ELR (cell line): ENCODE results near the gene ATF7.
"Not testable (repeated sequence)": the region's sequence is repeated elsewhere in the genome, so short reads cannot be mapped to it uniquely, and the experiment has no call there.

Experiments
- DNase-seq: peaks from one replicate; pipeline ENCODE4 v3.0.0-alpha.2; 2015; ENCODE audit warnings: low read depth

The ATF7 gene

DNA sequence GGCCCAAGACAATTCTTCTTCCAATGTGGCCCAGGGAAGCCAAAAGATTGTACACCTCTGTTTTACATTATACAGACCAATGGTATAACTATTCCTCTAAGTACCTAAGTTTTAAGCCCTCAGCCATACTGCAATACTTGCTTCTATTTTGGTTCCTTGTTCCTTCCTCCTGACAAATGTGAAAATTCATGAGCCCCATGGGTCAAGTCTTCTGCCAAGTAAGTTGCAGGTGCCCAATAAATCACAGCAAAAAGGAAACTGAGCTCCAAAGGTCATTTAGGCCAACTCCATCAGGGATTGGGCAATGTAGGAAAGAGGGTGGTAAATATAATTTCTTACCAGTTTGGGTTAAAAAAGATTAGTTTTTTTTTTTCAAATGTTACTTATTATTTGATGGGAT is 61.2 kb downstream of the ATF7 start:
- no peak for DNase-seq

DNA sequence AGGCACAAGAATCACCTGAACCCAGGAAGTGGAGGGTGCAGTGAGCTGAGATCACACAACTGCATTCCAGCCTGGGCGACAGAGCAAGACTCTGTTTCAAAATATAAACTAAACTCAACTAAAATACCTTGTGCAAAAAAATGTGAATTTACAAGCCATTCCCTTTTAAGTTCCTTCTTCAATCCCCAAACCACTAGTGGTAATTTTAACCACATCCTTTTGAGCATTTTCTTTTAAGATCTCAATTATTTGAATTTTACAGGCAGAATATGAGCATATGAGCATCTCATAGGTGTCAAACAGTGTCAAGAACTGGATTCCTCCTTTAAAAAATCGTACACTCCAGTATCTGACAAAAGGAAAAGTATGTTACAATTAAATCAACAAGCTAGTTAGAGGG is 61.9 kb downstream of the ATF7 start:
- DNase-seq = no peak

DNA sequence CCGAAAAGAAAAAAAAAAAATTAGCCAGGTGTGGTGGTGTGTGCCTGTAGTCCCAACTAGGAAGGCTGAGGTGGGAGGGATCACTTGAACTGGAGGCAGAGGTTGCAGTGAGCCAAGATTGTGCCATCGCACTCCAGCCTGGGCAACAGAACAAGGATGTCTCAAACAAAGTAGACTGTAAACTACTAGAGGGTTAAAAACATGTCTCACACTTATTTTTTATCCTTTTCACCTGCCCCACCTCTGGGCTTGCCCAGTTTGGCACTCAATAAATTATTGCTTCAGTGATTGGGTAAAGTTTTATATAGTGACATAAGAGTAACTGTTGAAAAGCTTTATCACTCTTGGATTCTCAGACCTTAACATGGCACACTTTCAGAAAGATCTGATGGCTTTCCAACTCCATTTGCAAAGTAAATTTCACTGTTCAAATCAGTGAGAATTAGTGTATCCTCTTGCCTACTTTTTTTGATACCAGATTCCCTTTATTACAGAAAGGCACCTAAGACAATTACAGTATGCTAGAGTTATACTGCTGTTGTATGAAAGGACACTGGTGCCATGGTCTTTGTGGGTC is 62.6 kb downstream of the ATF7 start:
- DNase-seq = no peak

DNA sequence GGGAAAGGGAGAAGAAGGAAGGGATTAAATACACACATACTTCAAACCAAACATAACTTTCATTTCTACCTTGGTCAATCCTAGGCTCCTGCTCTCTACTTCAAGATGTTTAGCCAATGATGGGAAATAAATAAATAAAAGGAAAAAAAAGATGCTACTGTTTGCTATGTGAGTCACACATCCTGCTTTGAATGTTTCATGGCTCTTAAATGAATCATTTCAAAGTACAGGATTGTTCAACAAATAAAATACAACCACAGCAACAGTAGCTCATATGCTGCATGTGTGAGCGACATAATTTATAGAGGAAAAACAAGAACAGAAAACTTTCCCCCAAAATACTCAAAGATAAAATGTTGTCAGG is 64.6 kb downstream of the ATF7 start:
- peak; percentile 96 for DNase-seq

DNA sequence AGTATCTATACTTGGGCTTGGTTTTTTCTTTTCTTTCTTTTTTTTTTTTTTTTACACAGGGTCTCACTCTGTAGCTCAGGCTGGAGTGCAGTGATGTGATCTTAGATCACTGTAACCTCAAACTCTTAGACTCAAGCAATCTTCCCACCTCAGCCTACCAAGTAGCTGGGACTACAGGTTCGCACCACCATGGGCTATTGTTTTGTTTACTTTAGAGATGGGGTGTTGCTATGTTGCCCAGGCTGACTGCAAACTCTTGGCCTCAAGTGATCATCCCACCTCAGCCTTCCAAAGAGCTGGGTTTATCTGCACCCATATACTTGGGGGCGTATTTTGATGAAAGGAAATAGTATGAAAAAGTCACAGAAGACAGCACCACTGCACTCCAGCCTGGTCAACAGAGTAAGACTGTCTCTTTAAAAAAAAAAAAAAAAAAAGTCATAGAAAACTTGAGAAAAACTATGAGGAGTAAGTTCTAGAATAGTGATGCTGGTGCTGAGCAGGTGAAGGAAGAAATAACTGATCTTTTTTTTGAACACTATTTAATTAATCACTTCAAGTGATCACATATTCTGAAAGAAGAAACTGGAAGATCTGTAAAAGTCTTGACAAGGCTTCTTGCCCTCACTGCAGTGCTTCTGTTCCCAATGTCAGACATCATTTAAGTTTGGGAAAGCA is 65.1 kb downstream of the ATF7 start:
- peak; percentile 37 for DNase-seq

DNA sequence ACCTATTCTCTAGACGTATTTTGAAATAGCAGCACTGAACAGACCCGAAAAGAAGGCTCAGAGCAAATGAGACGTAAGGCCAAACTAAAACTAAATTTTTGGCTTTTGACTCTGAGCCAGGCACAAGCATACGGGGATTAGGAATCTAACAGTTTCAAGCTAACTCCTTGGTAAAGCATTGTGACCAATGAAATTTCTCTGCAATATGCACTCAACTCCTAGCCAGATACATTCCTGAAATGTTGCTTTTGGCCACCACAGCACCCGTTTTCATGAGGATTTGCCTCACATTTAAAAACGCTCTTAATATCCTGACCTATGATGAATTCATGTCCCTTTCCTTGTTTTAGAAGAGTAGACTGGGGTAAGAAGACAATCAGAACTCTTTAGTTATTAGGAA is 65.8 kb downstream of the ATF7 start:
- peak; percentile 20 for DNase-seq

DNA sequence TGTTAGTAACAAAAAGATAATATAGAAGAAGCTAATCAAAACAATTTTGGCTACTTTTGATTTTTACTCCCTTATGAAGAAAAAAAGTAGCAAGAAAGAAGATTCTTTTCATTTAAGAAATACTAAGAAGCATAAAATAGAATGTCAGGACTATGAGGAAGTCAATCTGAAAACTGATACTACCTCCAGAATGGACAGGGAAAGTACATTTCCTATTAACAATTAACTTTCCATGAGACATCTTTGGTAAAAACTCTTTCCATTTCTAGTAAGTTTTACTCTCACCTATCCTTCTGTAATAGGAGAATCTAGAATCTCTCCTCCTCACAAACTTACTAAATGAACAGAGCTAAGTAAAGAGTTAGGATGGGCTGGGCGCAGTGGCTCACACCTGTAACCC is 67.6 kb downstream of the ATF7 start:
- DNase-seq = no peak

DNA sequence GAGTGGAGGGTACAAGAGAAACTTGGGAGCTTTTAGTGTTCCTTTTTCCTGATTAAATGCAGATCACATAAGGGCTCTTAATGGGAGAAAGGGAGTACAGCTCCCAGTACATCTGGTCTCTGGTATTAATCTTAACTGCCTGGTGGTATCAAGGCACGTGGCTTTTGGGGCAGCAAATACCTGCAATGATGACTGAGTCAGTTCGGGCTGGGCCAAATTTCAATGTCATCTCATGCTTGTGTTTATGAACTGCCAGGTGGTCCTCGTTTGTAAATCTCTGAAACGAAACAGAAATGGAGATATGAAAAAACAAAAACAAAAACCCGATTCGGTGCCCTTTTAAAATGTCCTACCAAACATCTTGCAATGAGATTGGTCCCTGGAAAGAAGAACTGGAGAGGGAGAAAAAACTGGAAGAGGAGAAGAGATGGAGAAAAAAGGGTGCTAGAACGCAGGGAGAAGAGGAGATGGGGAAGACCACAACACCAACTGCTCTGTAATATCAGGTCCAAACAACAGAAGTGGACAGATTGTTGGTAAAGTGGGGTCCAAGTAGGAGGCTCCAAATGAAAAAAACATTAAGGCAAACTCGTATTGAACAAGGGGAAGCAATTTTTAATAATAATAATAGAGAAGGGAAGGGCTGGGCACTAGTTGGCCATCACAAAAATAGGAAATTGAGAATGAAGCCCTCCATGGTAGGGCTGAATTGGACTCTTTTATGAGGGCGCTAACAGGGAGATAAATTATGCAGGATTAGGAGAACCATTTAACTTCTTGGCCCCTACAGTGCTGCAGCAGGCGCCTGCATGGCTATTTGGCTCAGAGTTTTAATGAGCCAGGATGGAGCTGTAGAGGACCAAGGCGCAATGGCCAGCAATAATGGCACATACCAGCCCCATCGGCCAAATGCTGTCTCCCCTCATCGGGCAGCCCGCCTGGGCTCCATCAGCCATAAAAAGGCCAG is 73.5 kb downstream of the ATF7 start:
- DNase-seq = no peak

DNA sequence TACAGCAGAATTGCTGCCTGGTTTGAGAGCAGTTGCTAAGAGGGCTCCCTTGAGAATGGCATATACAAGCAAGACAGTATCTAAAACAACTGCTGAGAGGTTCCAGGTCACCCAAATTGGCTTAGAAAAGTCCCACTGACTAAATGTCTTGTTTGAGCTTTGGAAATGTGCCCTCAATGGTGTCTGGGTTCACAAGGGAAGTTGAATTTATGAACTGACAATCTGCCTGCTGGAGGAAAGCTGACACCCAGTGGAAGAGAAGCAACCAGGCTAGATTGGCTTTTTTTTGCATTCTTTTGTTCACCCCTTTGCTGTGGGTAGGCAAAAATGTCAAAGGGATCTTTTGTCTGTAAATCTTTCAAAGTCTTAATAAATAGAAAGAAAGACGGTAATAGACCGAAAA is 74.3 kb downstream of the ATF7 start:
- DNase-seq = no peak

DNA sequence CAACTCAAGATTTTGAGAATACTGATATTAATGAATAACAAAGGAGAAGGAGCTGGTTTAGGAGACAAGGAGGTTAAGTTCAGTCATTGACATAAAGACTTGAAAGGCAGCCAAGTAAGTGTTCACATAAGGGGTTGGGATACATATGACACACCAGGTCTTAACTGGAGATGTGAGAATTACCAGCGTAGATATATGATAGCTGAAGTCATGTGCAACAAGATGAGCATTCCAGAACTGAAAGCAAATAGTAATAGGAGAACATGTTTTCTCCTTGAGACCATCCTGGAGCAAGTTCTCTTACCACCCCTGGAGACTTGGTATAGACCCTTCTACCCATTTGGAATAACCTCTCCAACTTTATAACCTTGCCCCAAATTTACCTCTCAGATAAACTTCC is 75.6 kb downstream of the ATF7 start:
- peak; percentile 26 for DNase-seq

DNA sequence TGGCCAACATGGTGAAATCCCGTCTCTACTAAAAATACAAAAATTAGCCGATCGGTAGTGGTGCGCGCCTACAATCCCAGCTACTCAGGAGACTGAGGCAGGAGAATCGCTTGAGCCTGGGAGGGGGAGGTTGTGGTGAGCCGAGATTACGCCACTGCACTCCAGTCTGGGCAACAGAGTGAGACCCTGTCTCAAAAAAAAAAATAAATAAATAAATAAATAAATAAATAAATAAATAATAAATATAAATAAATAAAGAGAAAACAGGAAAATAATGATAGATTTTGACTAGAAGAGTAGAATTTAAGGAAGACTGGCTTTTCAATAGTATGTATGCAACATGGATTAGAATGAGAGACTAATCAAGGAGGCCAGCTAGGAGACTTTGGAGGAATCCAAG is 76.1 kb downstream of the ATF7 start:
- not testable (repeated sequence) for DNase-seq

DNA sequence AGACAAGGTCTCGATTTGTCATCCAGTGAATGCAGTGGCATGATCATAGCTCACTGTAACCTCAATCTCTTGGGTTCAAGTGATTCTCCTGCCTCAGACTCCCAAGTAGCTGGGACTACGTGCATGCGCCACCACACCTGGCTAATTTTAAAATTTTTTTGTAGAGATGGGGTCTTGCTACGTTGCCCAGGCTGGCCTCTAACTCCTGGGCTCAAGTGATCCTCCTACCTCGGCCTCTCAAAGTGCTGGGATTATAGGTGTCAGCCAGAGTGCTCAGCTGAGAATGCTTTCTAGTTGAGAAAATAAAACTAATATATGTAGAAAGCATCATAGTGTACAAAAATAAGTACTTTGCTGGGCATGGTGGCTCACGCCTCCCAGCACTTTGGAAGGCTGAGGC is 77.8 kb downstream of the ATF7 start:
- DNase-seq = not testable (repeated sequence)

DNA sequence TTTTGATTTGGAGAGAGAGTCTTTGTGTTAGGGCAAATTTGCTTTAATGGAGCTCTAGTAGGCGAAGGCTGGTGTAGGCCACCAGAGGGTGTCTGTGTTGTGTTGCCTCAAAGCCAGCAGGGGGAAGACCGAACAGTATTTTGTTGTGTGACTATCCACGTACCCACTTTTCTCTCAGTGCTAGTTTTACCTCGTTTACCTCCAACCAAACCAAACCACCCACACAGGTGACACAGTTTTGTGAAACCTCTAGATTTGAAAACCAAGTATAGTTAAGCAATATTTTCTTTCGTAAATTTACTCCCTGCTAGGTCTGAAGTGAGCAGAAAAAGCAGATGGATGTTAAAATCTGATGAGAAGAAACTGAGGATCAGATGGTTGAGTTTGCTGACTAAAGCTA is 82.6 kb downstream of the ATF7 start:
- peak; percentile 77 for DNase-seq

DNA sequence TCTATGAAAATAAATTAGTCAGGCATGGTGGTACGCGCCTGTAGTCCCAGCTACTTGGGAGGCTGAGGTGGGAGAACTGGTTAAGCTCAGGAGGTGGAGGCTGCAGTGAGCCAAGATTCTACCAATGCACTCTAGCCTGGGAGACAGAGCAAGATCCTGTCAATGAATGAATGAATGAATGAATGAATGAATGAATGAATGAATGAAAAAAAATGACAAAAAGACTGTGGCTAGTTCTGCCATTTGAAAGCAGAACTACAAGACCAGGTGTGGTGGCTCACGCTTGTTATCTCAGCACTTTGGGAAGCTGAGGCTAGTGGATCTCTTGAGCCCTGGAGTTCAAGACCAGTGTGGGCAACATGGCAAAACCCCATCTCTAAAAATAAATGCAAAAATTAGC is 86.7 kb downstream of the ATF7 start:
- no peak for DNase-seq

DNA sequence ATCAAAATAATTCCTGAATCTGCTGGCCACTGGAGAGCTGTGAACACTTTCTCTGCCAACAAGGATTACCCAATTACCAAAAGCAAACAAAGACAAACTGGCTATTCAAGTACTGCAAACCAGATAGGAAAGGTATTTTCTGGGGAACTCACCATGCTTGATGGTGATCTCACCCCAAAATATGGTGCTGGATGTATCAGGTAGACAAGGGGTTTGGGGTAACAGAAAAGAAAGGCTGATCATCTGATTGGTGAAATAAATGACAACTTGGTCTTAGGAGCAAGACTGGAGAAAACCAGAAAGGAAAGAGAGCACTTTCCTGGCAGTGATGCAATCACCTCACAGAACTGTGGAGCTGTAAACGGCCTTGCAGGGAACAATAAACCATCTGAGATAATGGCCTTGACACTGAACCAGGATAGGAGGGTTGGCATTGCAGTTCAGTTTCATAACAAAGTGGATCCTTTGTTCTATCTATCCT is 87.9 kb downstream of the ATF7 start:
- no peak for DNase-seq

DNA sequence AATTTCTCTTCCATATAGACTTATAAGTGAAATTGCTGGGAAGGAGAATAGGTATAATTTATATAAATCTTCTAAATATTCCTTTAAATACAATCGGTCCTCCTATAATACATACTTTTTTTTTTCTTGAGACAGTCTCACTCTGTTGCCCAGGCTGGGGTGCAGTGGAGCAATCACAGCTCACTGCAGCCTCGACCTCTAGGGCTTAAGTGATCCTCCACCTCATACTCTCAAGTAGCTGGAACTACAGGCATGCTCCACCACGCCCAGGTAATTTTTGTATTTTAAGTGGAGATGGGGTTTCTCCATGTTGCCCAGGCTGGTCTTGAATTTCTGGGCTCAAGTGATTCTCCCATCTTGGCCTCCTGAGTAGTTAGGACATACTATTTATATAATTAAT is 89.2 kb downstream of the ATF7 start:
- no peak for DNase-seq

DNA sequence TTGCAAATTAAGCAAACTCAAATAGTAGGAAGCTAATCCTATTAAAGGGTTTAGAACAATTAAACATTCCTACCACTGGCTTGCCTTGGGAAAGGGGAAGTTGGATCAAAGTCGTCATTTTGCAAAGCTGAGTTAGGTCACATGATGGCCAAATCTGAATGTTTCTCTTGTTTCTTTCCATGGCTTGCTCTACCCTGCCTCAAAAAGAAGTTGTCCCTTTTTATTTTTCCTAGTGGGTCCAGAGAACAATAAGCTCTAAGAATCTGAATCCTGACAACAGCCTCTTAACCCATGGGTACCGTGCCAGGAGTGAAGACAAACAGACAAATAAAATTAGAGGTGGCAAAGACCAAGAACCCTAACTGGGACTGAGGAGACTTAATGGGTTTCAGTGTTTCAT is 92.7 kb downstream of the ATF7 start:
- no peak for DNase-seq

DNA sequence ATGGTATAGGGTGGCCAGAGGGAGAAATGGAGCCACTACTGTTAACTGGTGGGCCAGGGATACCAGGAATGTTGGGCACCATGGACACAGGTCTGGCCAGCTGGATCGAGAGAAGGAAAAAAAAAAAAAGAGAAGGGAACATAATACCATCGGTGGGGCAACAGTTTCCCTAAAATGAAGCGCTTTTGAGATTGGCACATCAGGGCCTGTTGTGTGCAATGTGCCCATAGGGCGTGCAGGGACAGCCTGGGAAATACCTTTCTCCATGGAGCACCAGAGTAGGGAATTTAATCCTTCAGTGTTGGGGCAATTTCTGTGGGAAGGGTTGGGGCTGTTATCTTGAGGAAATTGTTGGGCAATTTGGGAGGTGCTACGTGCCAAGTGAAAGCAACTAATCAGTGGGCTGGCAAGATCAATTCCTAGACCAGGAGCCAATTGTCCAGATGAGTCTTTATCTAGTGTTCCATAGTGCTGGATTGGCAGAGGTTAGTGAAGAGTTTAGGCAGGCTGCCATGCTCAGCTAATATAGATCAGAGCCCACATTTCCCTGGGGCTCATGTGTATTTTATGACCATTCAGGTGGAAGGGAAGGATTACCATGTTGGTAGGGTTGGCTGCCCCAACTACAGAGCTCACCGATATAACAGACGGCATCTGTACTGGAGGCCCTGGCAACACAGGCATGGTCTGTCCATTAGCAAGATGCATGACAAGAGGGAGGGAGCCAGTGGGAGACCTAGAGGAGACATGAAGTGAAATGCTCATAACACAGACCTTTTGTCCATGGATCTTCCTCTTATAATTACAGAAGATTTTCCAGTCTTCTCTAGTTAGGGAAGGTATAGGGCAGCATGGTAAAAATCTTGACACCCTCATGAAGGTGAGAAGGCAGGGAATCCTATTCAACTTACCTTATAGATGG is 93.4 kb downstream of the ATF7 start:
- no peak for DNase-seq

DNA sequence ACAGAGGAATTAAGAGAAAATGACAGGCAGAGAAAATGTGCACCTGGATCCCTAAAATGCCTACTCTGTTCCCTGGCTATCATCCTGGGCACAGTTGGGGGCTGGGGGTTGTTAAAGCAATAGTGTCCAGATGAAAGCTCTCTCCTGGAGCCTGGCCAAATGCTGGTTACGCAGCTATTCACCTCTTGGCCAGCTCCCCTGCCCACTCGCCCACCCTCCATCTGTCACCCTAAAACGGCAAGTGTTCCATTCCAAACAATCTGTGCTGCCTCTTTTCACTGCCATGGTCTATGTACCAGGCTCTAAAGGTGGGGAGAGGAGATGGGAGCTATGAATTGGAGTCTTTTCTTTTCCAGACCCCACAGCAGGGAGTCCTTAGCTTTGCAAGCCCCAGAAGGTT is 94.2 kb downstream of the ATF7 start:
- DNase-seq = no peak

DNA sequence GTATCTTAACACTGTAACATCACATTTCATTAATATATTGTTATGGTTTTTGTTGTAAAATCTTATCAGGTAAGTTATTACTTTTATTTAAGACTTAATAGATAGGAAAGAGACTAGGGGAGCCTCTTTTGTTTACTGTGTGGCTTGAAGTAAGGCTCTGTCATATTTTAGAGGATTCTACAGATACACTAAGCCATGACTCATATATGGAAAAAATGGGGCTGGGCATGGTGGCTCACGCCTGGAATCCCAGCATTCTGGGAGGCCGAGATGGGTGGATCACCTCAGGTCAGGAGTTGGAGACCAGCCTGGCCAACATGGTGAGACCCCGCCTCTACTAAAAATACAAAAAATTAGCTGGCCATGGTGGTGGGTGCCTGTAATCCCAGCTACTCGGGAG is 95.3 kb downstream of the ATF7 start:
- DNase-seq = peak; percentile 87

DNA sequence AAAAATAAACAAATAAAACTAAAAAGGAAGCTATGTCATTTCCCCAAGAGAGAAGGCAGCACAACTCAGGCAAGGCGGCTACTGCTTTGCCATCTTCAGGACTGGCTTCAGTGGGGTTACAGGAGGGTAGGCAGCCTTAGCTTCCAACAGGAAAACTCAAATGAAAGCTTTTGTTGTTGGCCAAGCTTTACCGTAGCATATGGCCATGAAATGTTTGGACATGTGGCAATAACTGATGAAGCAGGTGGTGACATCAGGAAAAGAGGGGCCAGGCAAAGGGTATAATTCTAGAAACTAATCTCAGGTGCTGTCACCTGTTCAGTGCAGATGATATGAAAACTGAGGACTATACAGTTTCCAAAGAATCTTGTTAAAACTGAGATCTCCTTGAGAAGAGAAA is 96.1 kb downstream of the ATF7 start:
- no peak for DNase-seq

DNA sequence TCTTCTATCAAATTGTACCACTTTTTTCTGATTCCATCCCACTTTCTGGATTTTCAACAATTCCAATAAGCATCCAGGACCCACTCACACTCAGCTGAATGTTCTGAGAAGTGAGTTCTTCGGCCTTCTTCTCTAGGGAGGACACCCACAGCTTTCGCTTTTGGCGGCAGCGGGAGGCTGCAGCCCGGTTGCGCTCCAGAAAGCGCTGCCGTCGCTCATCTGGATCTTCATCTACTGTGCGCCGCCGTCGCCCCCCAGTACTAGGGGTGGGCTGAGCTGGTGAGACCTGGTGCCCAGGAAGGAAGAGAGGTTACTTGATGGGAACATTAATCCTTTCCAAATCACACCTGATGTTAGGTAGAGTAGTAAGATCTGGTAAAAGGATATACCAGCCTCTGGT is 101.7 kb downstream of the ATF7 start:
- no peak for DNase-seq
